Measurements from ENCODE around the gene KATNA1.

The KATNA1 gene

GRCh38 chr6:149646599-149646998 lies 1.9 kb downstream of the KATNA1 start:
- Mint-ChIP-seq H3K36me3 (peaks cover 24% of the 10 kb centered on the region), H3K4me1 (peaks cover 38% of the 10 kb centered on the region), H3K4me3 (peak overlapping the region; percentile 75), H3K27me3 (no peaks in the 10 kb centered on the region), H3K9me3 (no peaks in the 10 kb centered on the region), H3K27ac (no peak overlapping the region)
- CTCF ChIA-PET: no interaction called here
- DNase-seq: no peak

GRCh38 chr6:149642829-149643580 lies 5.5 kb downstream of the KATNA1 start:
- Mint-ChIP-seq H3K4me3 (no peak overlapping the region), H3K27me3 (no peaks in the 10 kb centered on the region), H3K9me3 (no peaks in the 10 kb centered on the region), H3K4me1 (peaks cover 32% of the 10 kb centered on the region), H3K27ac (no peak overlapping the region), H3K36me3 (peaks cover 35% of the 10 kb centered on the region)
- CTCF ChIA-PET: interaction anchor here (1.1 kb wide), 1 partner anchor 97 kb away, joined by 3 read pairs; the partner anchor contains the start of gene PPIL4
- no peak for DNase-seq

- CTCF ChIA-PET: no interaction called here
- Mint-ChIP-seq H3K36me3 (peaks cover 24% of the 10 kb centered on the region), H3K9me3 (no peaks in the 10 kb centered on the region), H3K4me1 (peaks cover 2% of the 10 kb centered on the region), H3K4me3 (no peak overlapping the region), H3K27me3 (no peaks in the 10 kb centered on the region), H3K27ac (no peak overlapping the region)
- no peak for DNase-seq
Measured at GRCh38 chr6:149636124-149636523, 12.4 kb downstream of the KATNA1 start.

- no peaks in the 10 kb centered on the region for H3K9me3 Mint-ChIP-seq
- no peak overlapping the region for H3K4me3 Mint-ChIP-seq
- no peak overlapping the region for H3K27ac Mint-ChIP-seq
- DNase-seq: no peak
- H3K36me3 Mint-ChIP-seq: peaks cover 27% of the 10 kb centered on the region
- CTCF ChIA-PET: no interaction called here
- H3K27me3 Mint-ChIP-seq: no peaks in the 10 kb centered on the region
- H3K4me1 Mint-ChIP-seq: peaks cover 1% of the 10 kb centered on the region
Measured at GRCh38 chr6:149634315-149634714, 14.2 kb downstream of the KATNA1 start.

DNA sequence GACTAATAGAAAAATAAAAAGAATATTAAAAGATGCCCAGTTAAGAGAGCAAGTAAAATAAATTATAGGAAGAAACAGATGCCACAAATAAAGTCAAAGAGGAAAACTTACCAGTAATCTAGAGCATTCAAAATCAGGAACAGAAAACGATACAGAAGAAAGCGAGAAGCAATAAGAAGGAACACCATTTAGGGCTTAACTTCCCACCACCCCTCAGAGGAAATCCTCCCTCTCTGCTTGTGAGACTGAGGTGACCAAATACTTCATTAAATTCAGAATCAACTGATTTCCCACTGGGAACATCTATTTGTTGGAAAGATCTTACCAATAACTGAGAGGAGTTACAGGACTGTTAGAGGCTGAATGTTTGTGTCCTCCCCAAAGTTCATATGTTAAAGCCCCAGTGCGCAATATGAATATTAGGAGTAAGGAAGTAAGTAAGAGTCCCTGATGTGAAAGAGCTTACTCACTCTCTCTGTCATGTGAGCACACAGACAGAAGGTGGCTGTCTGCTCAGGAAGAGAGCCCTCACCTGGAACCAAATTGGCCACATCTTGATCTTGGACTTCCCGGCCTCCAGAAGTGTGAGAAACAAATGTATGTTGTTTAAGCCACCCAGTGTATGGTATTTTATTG lies 19.5 kb downstream of the KATNA1 start:
- Mint-ChIP-seq H3K27me3 (no peaks in the 10 kb centered on the region), H3K27ac (peak overlapping the region; percentile 61), H3K36me3 (peaks cover 30% of the 10 kb centered on the region), H3K9me3 (no peaks in the 10 kb centered on the region), H3K4me1 (peaks cover 10% of the 10 kb centered on the region), H3K4me3 (no peak overlapping the region)
- DNase-seq: no peak
- CTCF ChIA-PET: no interaction called here

- peak overlapping the region; percentile 39 for H3K27ac Mint-ChIP-seq
- H3K36me3 Mint-ChIP-seq: peaks cover 35% of the 10 kb centered on the region
- no peak overlapping the region for H3K4me3 Mint-ChIP-seq
Measured at GRCh38 chr6:149627672-149628071, 20.8 kb downstream of the KATNA1 start.

GRCh38 chr6:149615805-149616204 lies 32.7 kb downstream of the KATNA1 start:
- CTCF ChIA-PET: no interaction called here

More at GRCh38 chr6:149627672-149628071, 20.8 kb downstream of the KATNA1 start:
- no peak for DNase-seq
- CTCF ChIA-PET: interaction anchor here (0.6 to 0.7 kb wide), 2 partner anchors 40 to 100 kb away, joined by 3 to 5 read pairs; no protein-coding TSS in a partner anchor
- Mint-ChIP-seq H3K27me3 (no peaks in the 10 kb centered on the region), H3K4me1 (peaks cover 10% of the 10 kb centered on the region), H3K9me3 (no peaks in the 10 kb centered on the region)

GRCh38 chr6:149614337-149614736 lies 34.2 kb downstream of the KATNA1 start:
- peaks cover 20% of the 10 kb centered on the region for H3K4me1 Mint-ChIP-seq

More at GRCh38 chr6:149615805-149616204, 32.7 kb downstream of the KATNA1 start:
- Mint-ChIP-seq H3K9me3 (peaks cover 8% of the 10 kb centered on the region), H3K36me3 (peaks cover 67% of the 10 kb centered on the region), H3K27me3 (no peaks in the 10 kb centered on the region), H3K4me3 (no peak overlapping the region), H3K27ac (no peak overlapping the region), H3K4me1 (peaks cover 7% of the 10 kb centered on the region)
- DNase-seq: no peak

GRCh38 chr6:149608381-149608982 lies 40.0 kb downstream of the KATNA1 start:
- Mint-ChIP-seq H3K9me3 (peaks cover 8% of the 10 kb centered on the region), H3K36me3 (peaks cover 50% of the 10 kb centered on the region), H3K27ac (peak overlapping the region; percentile 87), H3K4me3 (no peak overlapping the region), H3K4me1 (peaks cover 46% of the 10 kb centered on the region), H3K27me3 (no peaks in the 10 kb centered on the region)
- no peak for DNase-seq
- CTCF ChIA-PET: no interaction called here

More at GRCh38 chr6:149614337-149614736, 34.2 kb downstream of the KATNA1 start:
- CTCF ChIA-PET: no interaction called here
- H3K27ac Mint-ChIP-seq: no peak overlapping the region
- peaks cover 8% of the 10 kb centered on the region for H3K9me3 Mint-ChIP-seq
- H3K4me3 Mint-ChIP-seq: no peak overlapping the region
- DNase-seq: no peak
- no peaks in the 10 kb centered on the region for H3K27me3 Mint-ChIP-seq
- peaks cover 63% of the 10 kb centered on the region for H3K36me3 Mint-ChIP-seq

DNA sequence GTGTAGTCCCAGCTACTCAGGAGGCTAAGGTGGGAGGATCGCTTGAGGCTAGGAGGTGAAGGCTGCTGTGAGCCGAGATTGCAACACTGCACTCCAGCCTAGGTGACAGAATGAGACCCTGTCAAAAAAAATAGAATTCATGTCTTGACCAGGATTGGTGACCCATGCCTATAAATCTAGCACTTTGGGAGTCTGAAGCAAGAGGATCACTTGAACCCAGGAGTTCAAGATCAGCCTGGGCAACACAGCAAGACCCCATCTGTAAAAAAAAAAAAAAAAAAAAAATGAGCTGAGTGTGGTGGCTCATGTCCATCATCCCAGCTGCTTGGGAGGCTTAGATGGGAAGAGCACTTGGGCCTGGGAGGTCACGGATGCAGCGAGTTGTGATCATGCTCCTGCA lies 48.0 kb downstream of the KATNA1 start:
- no peaks in the 10 kb centered on the region for H3K27me3 Mint-ChIP-seq
- no peak overlapping the region for H3K27ac Mint-ChIP-seq
- H3K36me3 Mint-ChIP-seq: peaks cover 60% of the 10 kb centered on the region
- no peak overlapping the region for H3K4me3 Mint-ChIP-seq
- CTCF ChIA-PET: no interaction called here
- no peaks in the 10 kb centered on the region for H3K4me1 Mint-ChIP-seq
- DNase-seq: no peak
- no peaks in the 10 kb centered on the region for H3K9me3 Mint-ChIP-seq

DNA sequence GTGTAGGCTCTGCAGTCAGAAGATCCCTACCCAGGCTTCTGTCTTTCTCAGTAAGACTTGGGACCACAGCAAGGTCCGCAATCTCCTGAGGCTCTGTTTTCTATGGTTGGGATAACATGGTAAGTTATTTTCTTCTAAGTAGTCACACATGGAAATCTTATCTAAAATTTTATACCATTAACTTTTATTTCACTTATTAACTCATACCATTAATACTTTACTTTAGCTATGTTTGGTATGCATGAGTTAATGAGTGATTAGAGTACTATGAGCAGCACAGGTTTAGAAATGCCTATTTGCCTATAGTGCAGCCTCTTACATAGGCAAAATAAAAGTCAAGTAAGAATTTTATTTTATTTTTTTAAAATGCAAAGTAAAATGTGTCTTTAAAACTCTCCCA lies 55.1 kb downstream of the KATNA1 start:
- Mint-ChIP-seq H3K27me3 (no peaks in the 10 kb centered on the region), H3K36me3 (peaks cover 47% of the 10 kb centered on the region), H3K4me3 (no peak overlapping the region), H3K4me1 (no peaks in the 10 kb centered on the region), H3K9me3 (no peaks in the 10 kb centered on the region), H3K27ac (no peak overlapping the region)
- DNase-seq: no peak
- CTCF ChIA-PET: no interaction called here

DNA sequence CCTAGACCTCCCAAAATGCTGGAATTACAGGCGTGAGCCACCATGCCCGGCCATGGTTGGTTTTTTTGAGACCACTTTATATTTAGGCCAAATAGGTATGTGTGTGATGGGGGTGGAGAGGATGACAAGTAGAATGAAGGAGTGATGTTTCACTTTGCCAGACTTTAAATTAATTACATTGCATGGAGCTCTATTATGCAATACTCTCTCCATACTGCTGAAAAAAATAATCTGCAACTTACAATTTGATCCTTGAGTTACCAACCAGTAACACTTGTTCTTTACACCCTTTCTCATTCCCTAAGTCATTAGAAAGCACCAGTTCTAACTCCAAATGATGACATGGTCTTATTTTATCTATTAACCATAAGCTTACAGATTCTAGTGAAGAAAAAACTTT lies 55.5 kb downstream of the KATNA1 start:
- Mint-ChIP-seq H3K27ac (no peak overlapping the region), H3K27me3 (no peaks in the 10 kb centered on the region), H3K9me3 (no peaks in the 10 kb centered on the region), H3K4me1 (no peaks in the 10 kb centered on the region), H3K36me3 (peaks cover 47% of the 10 kb centered on the region), H3K4me3 (no peak overlapping the region)
- no peak for DNase-seq
- CTCF ChIA-PET: no interaction called here

GRCh38 chr6:149586149-149586548 lies 62.4 kb downstream of the KATNA1 start:
- no peak for DNase-seq
- H3K27me3 Mint-ChIP-seq: no peaks in the 10 kb centered on the region
- CTCF ChIA-PET: no interaction called here
- H3K4me3 Mint-ChIP-seq: no peak overlapping the region
- H3K36me3 Mint-ChIP-seq: peaks cover 47% of the 10 kb centered on the region
- H3K27ac Mint-ChIP-seq: no peak overlapping the region
- no peaks in the 10 kb centered on the region for H3K9me3 Mint-ChIP-seq
- no peaks in the 10 kb centered on the region for H3K4me1 Mint-ChIP-seq

- H3K27ac Mint-ChIP-seq: no peak overlapping the region
- no peak for DNase-seq
- H3K27me3 Mint-ChIP-seq: no peaks in the 10 kb centered on the region
- H3K9me3 Mint-ChIP-seq: no peaks in the 10 kb centered on the region
- CTCF ChIA-PET: no interaction called here
- H3K4me1 Mint-ChIP-seq: no peaks in the 10 kb centered on the region
- H3K36me3 Mint-ChIP-seq: peaks cover 48% of the 10 kb centered on the region
- no peak overlapping the region for H3K4me3 Mint-ChIP-seq
Measured at GRCh38 chr6:149581349-149581748, 67.2 kb downstream of the KATNA1 start.

- CTCF ChIA-PET: no interaction called here
- no peaks in the 10 kb centered on the region for H3K4me1 Mint-ChIP-seq
- peaks cover 44% of the 10 kb centered on the region for H3K36me3 Mint-ChIP-seq
- H3K9me3 Mint-ChIP-seq: no peaks in the 10 kb centered on the region
- H3K27me3 Mint-ChIP-seq: no peaks in the 10 kb centered on the region
- H3K4me3 Mint-ChIP-seq: no peak overlapping the region
- no peak overlapping the region for H3K27ac Mint-ChIP-seq
- DNase-seq: no peak
Measured at GRCh38 chr6:149580880-149581279, 67.6 kb downstream of the KATNA1 start.

Measured in activated naive CD4-positive, alpha-beta T cell treated with anti-CD3 and anti-CD28 coated beads, Interleukin-2, amount 10 ng/mL, durations not matched to agents 7 days and 5 days (primary cell).